ENCODE data around the gene AGER. TPM values are rescaled to one million over a fixed set of nuclear protein-coding genes. Genes with fewer than 3 reads are reported as not detected.

Gene AGER
- total RNA-seq, 1 donor from 2014 or later, result 29.9 TPM

GRCh38 chr6:32222333-32223230 is 38.5 kb upstream of the AGER start:
- Mint-ChIP-seq H3K4me3 (ENCODE audit: low read depth) (no peak overlapping the region), H3K9me3 (ENCODE audit: low read depth) (no peaks in the 10 kb centered on the region), H3K4me1 (ENCODE audit: low read depth) (no peaks in the 10 kb centered on the region), H3K36me3 (ENCODE audit: insufficient read depth) (no peaks in the 10 kb centered on the region), H3K27me3 (peaks cover 34% of the 10 kb centered on the region), H3K27ac (no peak overlapping the region)
- no peak for DNase-seq (ENCODE audit: low spot score, unreplicated experiment)
- TF ChIP-seq CTCF (IDR thresholded peaks at IDR 0.05; ENCODE audit: unreplicated experiment), result no peak

DNA sequence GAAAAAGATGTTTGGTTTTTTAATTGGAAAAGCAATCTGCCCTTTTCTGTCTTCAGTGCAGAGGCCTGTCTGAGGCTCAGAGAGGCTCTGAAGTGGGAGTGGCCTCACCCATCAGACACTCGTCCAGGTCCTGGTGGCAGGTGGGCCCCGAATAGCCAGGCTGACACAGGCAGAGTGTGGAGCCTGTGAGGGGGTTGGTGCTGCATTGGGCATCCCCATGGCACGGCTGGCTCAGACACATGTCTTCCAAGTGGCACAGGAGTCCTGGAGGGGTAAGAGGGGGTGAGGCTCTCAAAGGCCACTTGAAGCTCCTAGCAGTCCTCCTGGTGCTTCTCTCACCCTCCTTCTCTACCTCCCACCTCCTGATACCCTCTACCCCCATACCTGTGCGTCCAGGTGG is 36.0 kb upstream of the AGER start:
- Mint-ChIP-seq H3K36me3 (ENCODE audit: insufficient read depth) (no peaks in the 10 kb centered on the region), H3K27me3 (peaks cover 39% of the 10 kb centered on the region), H3K4me3 (ENCODE audit: low read depth) (no peak overlapping the region), H3K9me3 (ENCODE audit: low read depth) (no peaks in the 10 kb centered on the region), H3K4me1 (ENCODE audit: low read depth) (no peaks in the 10 kb centered on the region), H3K27ac (no peak overlapping the region)
- DNase-seq (ENCODE audit: low spot score, unreplicated experiment), result no peak
- TF ChIP-seq CTCF (IDR thresholded peaks at IDR 0.05; ENCODE audit: unreplicated experiment), result no peak

GRCh38 chr6:32218167-32218566 is 34.1 kb upstream of the AGER start:
- no peak overlapping the region for H3K27ac Mint-ChIP-seq
- TF ChIP-seq CTCF (IDR thresholded peaks at IDR 0.05; ENCODE audit: unreplicated experiment), result no peak
- H3K36me3 Mint-ChIP-seq (ENCODE audit: insufficient read depth), result no peaks in the 10 kb centered on the region
- no peak for DNase-seq (ENCODE audit: low spot score, unreplicated experiment)
- no peak overlapping the region for H3K4me3 Mint-ChIP-seq (ENCODE audit: low read depth)
- peaks cover 36% of the 10 kb centered on the region for H3K27me3 Mint-ChIP-seq
- no peaks in the 10 kb centered on the region for H3K9me3 Mint-ChIP-seq (ENCODE audit: low read depth)
- H3K4me1 Mint-ChIP-seq (ENCODE audit: low read depth), result no peaks in the 10 kb centered on the region

GRCh38 chr6:32216998-32217397 is 32.9 kb upstream of the AGER start:
- H3K27me3 Mint-ChIP-seq, result peaks cover 33% of the 10 kb centered on the region
- no peaks in the 10 kb centered on the region for H3K36me3 Mint-ChIP-seq (ENCODE audit: insufficient read depth)
- no peak overlapping the region for H3K27ac Mint-ChIP-seq
- no peaks in the 10 kb centered on the region for H3K9me3 Mint-ChIP-seq (ENCODE audit: low read depth)
- H3K4me3 Mint-ChIP-seq (ENCODE audit: low read depth), result no peak overlapping the region
- DNase-seq (ENCODE audit: low spot score, unreplicated experiment), result no peak
- TF ChIP-seq CTCF (IDR thresholded peaks at IDR 0.05; ENCODE audit: unreplicated experiment), result no peak
- H3K4me1 Mint-ChIP-seq (ENCODE audit: low read depth), result no peaks in the 10 kb centered on the region

DNA sequence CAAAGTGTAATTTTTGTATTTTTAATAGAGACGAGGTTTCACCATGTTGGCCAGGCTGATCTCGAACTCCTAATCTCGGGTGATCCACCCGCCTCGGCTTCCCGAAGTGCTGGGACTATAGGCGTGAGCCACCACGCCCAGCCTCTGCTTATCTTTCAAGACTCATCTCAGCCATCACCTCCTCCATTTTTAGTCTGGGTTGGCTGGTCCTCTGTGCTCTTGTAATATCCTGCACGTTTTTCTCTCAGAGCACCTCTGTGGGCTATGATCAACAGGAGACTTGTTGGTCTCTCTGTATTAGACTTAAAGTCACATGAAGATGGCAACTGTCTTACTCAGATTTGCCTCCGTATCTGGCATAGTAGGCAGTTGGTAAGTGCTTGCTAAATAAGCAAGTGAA is 32.2 kb upstream of the AGER start:
- no peaks in the 10 kb centered on the region for H3K36me3 Mint-ChIP-seq (ENCODE audit: insufficient read depth)
- H3K27ac Mint-ChIP-seq, result no peak overlapping the region
- peaks cover 34% of the 10 kb centered on the region for H3K27me3 Mint-ChIP-seq
- H3K4me3 Mint-ChIP-seq (ENCODE audit: low read depth), result no peak overlapping the region
- no peak for DNase-seq (ENCODE audit: low spot score, unreplicated experiment)
- no peaks in the 10 kb centered on the region for H3K4me1 Mint-ChIP-seq (ENCODE audit: low read depth)
- TF ChIP-seq CTCF (IDR thresholded peaks at IDR 0.05; ENCODE audit: unreplicated experiment), result no peak
- no peaks in the 10 kb centered on the region for H3K9me3 Mint-ChIP-seq (ENCODE audit: low read depth)

All from progenitor cell of endocrine pancreas (in vitro differentiated cells).